Liver (tissue), 9 donors: ENCODE results near the gene PAX4. TPM values are rescaled to one million over a fixed set of nuclear protein-coding genes. Genes with fewer than 3 reads are reported as not detected.
A peak's percentile ranks its signal among the peaks of the same experiment; 100 is the strongest.

Experiments used
- DNase-seq: peaks from one replicate; pipeline ENCODE4 v3.0.0-alpha.2; 2017; ENCODE audit warnings: low spot score
- H3K27ac ChIP-seq, 2 donors: one replicate each; pipeline ENCODE4 v1.7.0; 2013; ENCODE audit warnings: inconsistent platforms in 2 of 2, low read length in 2 of 2, control low read depth in 1 of 2, low read depth in 1 of 2, mild to moderate bottlenecking in 1 of 2
- H3K27me3 ChIP-seq, 4 donors: one replicate each; pipeline versions ENCODE4 v1.6.1 to v1.7.0; 2013; ENCODE audit warnings: low read length in 3 of 4, inconsistent platforms in 1 of 4, mild to moderate bottlenecking in 1 of 4, moderate library complexity in 1 of 4; ENCODE audit not compliant: control insufficient read depth in 4 of 4, insufficient read depth in 4 of 4
- H3K36me3 ChIP-seq, 4 donors: one replicate each; pipeline versions ENCODE4 v1.6.1 to v1.7.0; 2013; ENCODE audit warnings: low read length in 3 of 4, mild to moderate bottlenecking in 3 of 4, low read depth in 1 of 4, moderate library complexity in 1 of 4; ENCODE audit not compliant: control insufficient read depth in 4 of 4, insufficient read depth in 3 of 4
- H3K4me1 ChIP-seq, 4 donors: one replicate each; pipeline versions ENCODE4 v1.6.1 to v1.7.0; 2013; ENCODE audit warnings: low read length in 3 of 4, mild to moderate bottlenecking in 3 of 4, moderate library complexity in 1 of 4; ENCODE audit not compliant: control insufficient read depth in 4 of 4, insufficient read depth in 4 of 4
- H3K4me3 ChIP-seq, 3 donors: one replicate each; pipeline versions ENCODE4 v1.6.1 to v1.7.0; 2013; ENCODE audit warnings: low read length in 3 of 3, control low read depth in 1 of 3, low read depth in 1 of 3, mild to moderate bottlenecking in 1 of 3
- H3K9ac ChIP-seq, 2 donors: one replicate each; pipeline ENCODE4 v1.7.0; 2013; ENCODE audit warnings: low read length in 2 of 2, mild to moderate bottlenecking in 2 of 2, moderate library complexity in 2 of 2, control low read depth in 1 of 2, low read depth in 1 of 2
- H3K9me3 ChIP-seq, 4 donors: one replicate each; pipeline versions ENCODE4 v1.6.1 to v1.7.0; 2013; ENCODE audit warnings: low read length in 3 of 4; ENCODE audit not compliant: control insufficient read depth in 4 of 4
- EGR1 ChIP-seq, 2 donors: IDR thresholded peaks; 2 replicates each; pipeline ENCODE4 v1.6.1; 2016 to 2018; ENCODE audit warnings: antibody characterized with exemption in 2 of 2, low read depth in 2 of 2
- FOXA1 ChIP-seq: IDR thresholded peaks from 2 replicates; pipeline ENCODE4 v1.6.1; 2016; ENCODE audit warnings: antibody characterized with exemption
- FOXA2 ChIP-seq: IDR thresholded peaks from 2 replicates; pipeline ENCODE4 v1.6.1; 2016; ENCODE audit warnings: antibody characterized with exemption
- GABPA ChIP-seq, 2 donors: IDR thresholded peaks in 1 of 2; conservative IDR thresholded peaks in 1 of 2; 2 replicates each; pipeline ENCODE4 v1.6.1; 2016; ENCODE audit warnings: antibody characterized with exemption in 2 of 2, mild to moderate bottlenecking in 1 of 2, moderate library complexity in 1 of 2
- HNF4A ChIP-seq, 2 donors: conservative IDR thresholded peaks; 2 replicates each; pipeline ENCODE4 v1.6.1; 2016; ENCODE audit warnings: antibody characterized with exemption in 2 of 2, mild to moderate bottlenecking in 2 of 2
- HNF4G ChIP-seq: IDR thresholded peaks from 2 replicates; pipeline ENCODE4 v1.6.1; 2016; ENCODE audit warnings: antibody characterized with exemption
- JUND ChIP-seq, 2 donors: IDR thresholded peaks; 2 replicates each; pipeline ENCODE4 v1.6.1; 2016; ENCODE audit warnings: antibody characterized with exemption in 2 of 2
- RAD21 ChIP-seq, 2 donors: IDR thresholded peaks; 2 replicates each; pipeline ENCODE4 v1.6.1; 2016; ENCODE audit warnings: antibody characterized with exemption in 2 of 2, mild to moderate bottlenecking in 2 of 2
- RXRA ChIP-seq, 2 donors: IDR thresholded peaks; 2 replicates each; pipeline ENCODE4 v1.6.1; 2017 to 2018; ENCODE audit warnings: antibody characterized with exemption in 2 of 2, mild to moderate bottlenecking in 1 of 2
- SP1 ChIP-seq: IDR thresholded peaks from 2 replicates; pipeline ENCODE4 v1.6.1; 2018; ENCODE audit warnings: antibody characterized with exemption, mild to moderate bottlenecking
- TAF1 ChIP-seq: conservative IDR thresholded peaks from 2 replicates; pipeline ENCODE4 v1.6.1; 2016; ENCODE audit warnings: antibody characterized with exemption, mild to moderate bottlenecking
- YY1 ChIP-seq: IDR thresholded peaks from 2 replicates; pipeline ENCODE4 v1.6.1; 2016; ENCODE audit warnings: antibody characterized with exemption, mild to moderate bottlenecking
- WGBS: extraction: QIAGEN DNeasy Blood & Tissue Kit; methylation state at CpG from one replicate; pipeline ENCODE4 v1.1.7; 2013; 5-methylcytosine and 5-hydroxymethylcytosine counted together
- polyA plus RNA-seq, 2 donors: library from polyadenylated mRNA; stranded (reverse) in 1 of 2; unstranded in 1 of 2; fragments of 200-250 nt in 1 of 2; fragments of >200 nt in 1 of 2; fragmentation: Nextera tagmentation in 1 of 2; extraction: Ambion mirVana in 1 of 2; gene quantifications; one replicate each; pipeline versions ENCODE4 v1.2.1 to v1.2.3, GENCODE V29; 2013 to 2015
- total RNA-seq, 2 donors: library from RNA; depleted of rRNA; stranded (reverse); fragments of >200 nt; gene quantifications; one replicate each; pipeline ENCODE4 v1.2.3, GENCODE V29; 2014
- TF ChIP-seq, protein P1 (sequence below): IDR thresholded peaks from 2 replicates; pipeline ENCODE4 v1.6.1; 2016; ENCODE audit warnings: antibody characterized with exemption
- TF ChIP-seq, protein P2 (sequence below): IDR thresholded peaks from 2 replicates; pipeline ENCODE4 v1.6.1; 2016; ENCODE audit warnings: antibody characterized with exemption
- TF ChIP-seq, protein P3 (sequence below): IDR thresholded peaks from 2 replicates; pipeline ENCODE4 v1.6.1; 2016; ENCODE audit warnings: antibody characterized with exemption
- TF ChIP-seq, protein P4 (sequence below): fragments of 150-350 bp; IDR thresholded peaks from 2 replicates; pipeline ENCODE4 v1.5.1; 2017; ENCODE audit warnings: improper control_type of control experiment, low read depth, low read length; ENCODE audit not compliant: missing input control
- TF ChIP-seq, protein P5 (sequence below): IDR thresholded peaks from 2 replicates; pipeline ENCODE4 v1.6.1; 2016; ENCODE audit warnings: antibody characterized with exemption, mild to moderate bottlenecking
- donor health status: healthy.
- donor health status: healthy.
- donor health status: healthy.
- donor health status: healthy.
- donor health status: healthy.

Gene PAX4
- total and polyA plus RNA-seq, 4 donors: not detected

DNA sequence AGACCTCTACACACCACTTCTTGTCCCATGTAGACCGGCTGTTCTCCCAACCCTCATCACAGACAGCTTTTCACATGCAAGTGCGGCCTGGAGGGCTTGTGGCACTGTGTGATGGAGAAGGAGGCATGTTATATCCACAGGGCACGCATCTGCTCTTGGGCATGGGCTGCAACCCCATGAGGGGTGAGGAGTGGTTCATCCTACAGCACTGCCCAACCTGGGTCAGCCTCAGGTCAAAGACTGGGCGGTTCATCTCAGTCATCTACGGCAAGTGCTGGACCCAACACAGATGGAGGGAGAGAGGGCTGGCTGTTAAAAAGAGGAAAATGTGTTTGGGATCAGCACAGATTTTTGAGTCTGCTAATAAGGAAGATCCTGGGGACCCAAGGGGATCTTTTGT, 22.2 kb downstream of the PAX4 start:
- Histone ChIP-seq H3K4me3 (no peak overlapping the region), H3K4me1 (peaks cover 3 to 23% (median 15%) of the 10 kb centered on the region in 4 donors), H3K9ac (no peak overlapping the region), H3K36me3 (peaks cover 3 to 11% (median 8%) of the 10 kb centered on the region in 4 donors), H3K27me3 (no peaks in the 10 kb centered on the region), H3K9me3 (no peaks in the 10 kb centered on the region), H3K27ac (no peak overlapping the region)
- no peak for DNase-seq
- no peak for TF ChIP-seq HNF4G
- TF ChIP-seq RXRA (IDR thresholded peaks at IDR 0.05): no peak
- no peak for TF ChIP-seq JUND (IDR thresholded peaks at IDR 0.05)
- no peak for TF ChIP-seq RAD21 (IDR thresholded peaks at IDR 0.05)
- TF ChIP-seq, protein P1, sequence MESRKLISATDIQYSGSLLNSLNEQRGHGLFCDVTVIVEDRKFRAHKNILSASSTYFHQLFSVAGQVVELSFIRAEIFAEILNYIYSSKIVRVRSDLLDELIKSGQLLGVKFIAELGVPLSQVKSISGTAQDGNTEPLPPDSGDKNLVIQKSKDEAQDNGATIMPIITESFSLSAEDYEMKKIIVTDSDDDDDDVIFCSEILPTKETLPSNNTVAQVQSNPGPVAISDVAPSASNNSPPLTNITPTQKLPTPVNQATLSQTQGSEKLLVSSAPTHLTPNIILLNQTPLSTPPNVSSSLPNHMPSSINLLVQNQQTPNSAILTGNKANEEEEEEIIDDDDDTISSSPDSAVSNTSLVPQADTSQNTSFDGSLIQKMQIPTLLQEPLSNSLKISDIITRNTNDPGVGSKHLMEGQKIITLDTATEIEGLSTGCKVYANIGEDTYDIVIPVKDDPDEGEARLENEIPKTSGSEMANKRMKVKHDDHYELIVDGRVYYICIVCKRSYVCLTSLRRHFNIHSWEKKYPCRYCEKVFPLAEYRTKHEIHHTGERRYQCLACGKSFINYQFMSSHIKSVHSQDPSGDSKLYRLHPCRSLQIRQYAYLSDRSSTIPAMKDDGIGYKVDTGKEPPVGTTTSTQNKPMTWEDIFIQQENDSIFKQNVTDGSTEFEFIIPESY: no peak
- TF ChIP-seq FOXA2: no peak
- 97% methylated on average over 5 of the region's 5 CpGs for WGBS

DNA sequence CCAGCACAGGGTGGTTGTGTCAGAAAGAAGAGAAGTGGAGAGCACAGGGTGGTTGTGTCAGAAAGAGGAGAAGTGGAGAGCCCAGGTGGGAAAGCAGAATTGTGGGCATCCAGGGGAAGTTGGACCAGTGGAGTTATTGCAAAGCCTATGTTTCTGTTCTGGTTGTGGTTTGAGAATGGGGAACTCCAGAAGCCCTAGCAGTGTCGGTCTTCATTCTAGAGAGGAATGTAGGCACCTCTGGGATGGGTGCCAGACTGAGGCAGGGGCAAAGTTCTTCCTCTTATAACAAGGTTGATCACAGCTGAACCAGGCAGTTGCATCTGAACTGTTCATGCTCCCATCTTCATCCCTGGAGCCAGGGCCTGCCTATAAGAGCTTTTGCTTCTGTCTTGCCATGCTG, 23.5 kb downstream of the PAX4 start:
- DNase-seq: peak; percentile 43
- 22% methylated on average over 1 of the region's 1 CpG for WGBS
- Histone ChIP-seq H3K9me3 (no peaks in the 10 kb centered on the region), H3K27me3 (no peaks in the 10 kb centered on the region), H3K36me3 (peaks cover 6 to 14% (median 10%) of the 10 kb centered on the region in 4 donors), H3K4me1 (peaks cover 3 to 25% (median 19%) of the 10 kb centered on the region in 4 donors), H3K4me3 (no peak overlapping the region), H3K27ac (no peak overlapping the region), H3K9ac (no peak overlapping the region)
- TF ChIP-seq YY1 (no peak), HNF4A (conservative IDR thresholded peaks at IDR 0.05) (peak; percentile 72 to 82), HNF4G (peak; percentile 57), SP1 (peak; percentile 67), RAD21 (IDR thresholded peaks at IDR 0.05) (peak in 1 of 2 donors; percentile 45), RXRA (IDR thresholded peaks at IDR 0.05) (peak in 1 of 2 donors; percentile 43)
- TF ChIP-seq, protein P1: no peak

DNA sequence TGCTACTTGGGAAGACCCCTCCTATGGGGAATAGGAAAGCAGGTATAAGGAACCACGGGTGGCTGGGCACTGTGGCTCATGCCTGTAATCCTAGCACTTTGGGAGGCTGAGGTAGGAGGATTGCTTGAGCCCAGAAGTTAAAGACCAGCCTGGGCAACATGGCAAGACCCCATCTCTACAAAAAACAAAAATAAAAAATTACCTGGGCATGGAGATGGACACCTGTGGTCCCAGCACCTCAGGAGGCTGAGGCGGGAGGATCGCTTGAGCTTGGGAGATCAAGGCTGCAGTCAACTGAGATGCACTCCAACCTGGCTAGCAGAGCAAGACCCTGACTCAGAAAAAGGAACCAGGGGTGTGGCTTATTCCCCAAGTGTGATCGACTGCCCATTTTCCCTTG, 25.4 kb downstream of the PAX4 start:
- TF ChIP-seq GABPA (IDR thresholded peaks at IDR 0.05 in 1 of 2, conservative IDR thresholded peaks at IDR 0.05 in 1 of 2) (no peak), TAF1 (no peak), RAD21 (IDR thresholded peaks at IDR 0.05) (no peak), HNF4A (conservative IDR thresholded peaks at IDR 0.05) (no peak), FOXA2 (no peak), EGR1 (IDR thresholded peaks at IDR 0.05; ENCODE audit: low read depth in 2 of 2) (no peak), RXRA (IDR thresholded peaks at IDR 0.05) (no peak), FOXA1 (no peak), JUND (IDR thresholded peaks at IDR 0.05) (no peak), HNF4G (no peak), YY1 (no peak)
- TF ChIP-seq, protein P2, sequence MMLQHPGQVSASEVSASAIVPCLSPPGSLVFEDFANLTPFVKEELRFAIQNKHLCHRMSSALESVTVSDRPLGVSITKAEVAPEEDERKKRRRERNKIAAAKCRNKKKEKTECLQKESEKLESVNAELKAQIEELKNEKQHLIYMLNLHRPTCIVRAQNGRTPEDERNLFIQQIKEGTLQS: no peak
- TF ChIP-seq, protein P3, sequence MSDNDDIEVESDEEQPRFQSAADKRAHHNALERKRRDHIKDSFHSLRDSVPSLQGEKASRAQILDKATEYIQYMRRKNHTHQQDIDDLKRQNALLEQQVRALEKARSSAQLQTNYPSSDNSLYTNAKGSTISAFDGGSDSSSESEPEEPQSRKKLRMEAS: no peak
- TF ChIP-seq, protein P4, sequence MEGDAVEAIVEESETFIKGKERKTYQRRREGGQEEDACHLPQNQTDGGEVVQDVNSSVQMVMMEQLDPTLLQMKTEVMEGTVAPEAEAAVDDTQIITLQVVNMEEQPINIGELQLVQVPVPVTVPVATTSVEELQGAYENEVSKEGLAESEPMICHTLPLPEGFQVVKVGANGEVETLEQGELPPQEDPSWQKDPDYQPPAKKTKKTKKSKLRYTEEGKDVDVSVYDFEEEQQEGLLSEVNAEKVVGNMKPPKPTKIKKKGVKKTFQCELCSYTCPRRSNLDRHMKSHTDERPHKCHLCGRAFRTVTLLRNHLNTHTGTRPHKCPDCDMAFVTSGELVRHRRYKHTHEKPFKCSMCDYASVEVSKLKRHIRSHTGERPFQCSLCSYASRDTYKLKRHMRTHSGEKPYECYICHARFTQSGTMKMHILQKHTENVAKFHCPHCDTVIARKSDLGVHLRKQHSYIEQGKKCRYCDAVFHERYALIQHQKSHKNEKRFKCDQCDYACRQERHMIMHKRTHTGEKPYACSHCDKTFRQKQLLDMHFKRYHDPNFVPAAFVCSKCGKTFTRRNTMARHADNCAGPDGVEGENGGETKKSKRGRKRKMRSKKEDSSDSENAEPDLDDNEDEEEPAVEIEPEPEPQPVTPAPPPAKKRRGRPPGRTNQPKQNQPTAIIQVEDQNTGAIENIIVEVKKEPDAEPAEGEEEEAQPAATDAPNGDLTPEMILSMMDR: no peak
- TF ChIP-seq, protein P5, sequence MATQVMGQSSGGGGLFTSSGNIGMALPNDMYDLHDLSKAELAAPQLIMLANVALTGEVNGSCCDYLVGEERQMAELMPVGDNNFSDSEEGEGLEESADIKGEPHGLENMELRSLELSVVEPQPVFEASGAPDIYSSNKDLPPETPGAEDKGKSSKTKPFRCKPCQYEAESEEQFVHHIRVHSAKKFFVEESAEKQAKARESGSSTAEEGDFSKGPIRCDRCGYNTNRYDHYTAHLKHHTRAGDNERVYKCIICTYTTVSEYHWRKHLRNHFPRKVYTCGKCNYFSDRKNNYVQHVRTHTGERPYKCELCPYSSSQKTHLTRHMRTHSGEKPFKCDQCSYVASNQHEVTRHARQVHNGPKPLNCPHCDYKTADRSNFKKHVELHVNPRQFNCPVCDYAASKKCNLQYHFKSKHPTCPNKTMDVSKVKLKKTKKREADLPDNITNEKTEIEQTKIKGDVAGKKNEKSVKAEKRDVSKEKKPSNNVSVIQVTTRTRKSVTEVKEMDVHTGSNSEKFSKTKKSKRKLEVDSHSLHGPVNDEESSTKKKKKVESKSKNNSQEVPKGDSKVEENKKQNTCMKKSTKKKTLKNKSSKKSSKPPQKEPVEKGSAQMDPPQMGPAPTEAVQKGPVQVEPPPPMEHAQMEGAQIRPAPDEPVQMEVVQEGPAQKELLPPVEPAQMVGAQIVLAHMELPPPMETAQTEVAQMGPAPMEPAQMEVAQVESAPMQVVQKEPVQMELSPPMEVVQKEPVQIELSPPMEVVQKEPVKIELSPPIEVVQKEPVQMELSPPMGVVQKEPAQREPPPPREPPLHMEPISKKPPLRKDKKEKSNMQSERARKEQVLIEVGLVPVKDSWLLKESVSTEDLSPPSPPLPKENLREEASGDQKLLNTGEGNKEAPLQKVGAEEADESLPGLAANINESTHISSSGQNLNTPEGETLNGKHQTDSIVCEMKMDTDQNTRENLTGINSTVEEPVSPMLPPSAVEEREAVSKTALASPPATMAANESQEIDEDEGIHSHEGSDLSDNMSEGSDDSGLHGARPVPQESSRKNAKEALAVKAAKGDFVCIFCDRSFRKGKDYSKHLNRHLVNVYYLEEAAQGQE: no peak
- Histone ChIP-seq H3K9me3 (no peaks in the 10 kb centered on the region), H3K4me3 (no peak overlapping the region)

More for the DNA sequence above, 25.4 kb downstream of the PAX4 start:
- Histone ChIP-seq H3K36me3 (peaks cover 6 to 14% (median 10%) of the 10 kb centered on the region in 4 donors), H3K9ac (no peak overlapping the region), H3K27me3 (no peaks in the 10 kb centered on the region), H3K4me1 (peaks cover 6 to 38% (median 27%) of the 10 kb centered on the region in 4 donors), H3K27ac (no peak overlapping the region)
- DNase-seq: no peak
- WGBS: 83% methylated on average over 4 of the region's 4 CpGs
